ENCODE measurements around the gene TMEM151A. TPM values are rescaled to one million over a fixed set of nuclear protein-coding genes. Genes with fewer than 3 reads are reported as not detected.

TMEM151A gene
- total RNA-seq, 2 donors from 2014 or later: 0.10 TPM; not detected in 1

Other genes with a start within 250 kb of the TMEM151A start
- gene GAL3ST3, start 242.7 kb upstream of the TMEM151A start, total RNA-seq: under 1 TPM; 0.36 to 0.42 TPM
- 100 to 1,000 TPM; 222 to 223 TPM for gene SF3B2, start 239.5 kb upstream of the TMEM151A start, total RNA-seq
- 100 to 1,000 TPM; 104 to 114 TPM for gene PACS1, start 221.6 kb upstream of the TMEM151A start, total RNA-seq
- 10 to 100 TPM; 51.9 to 54.8 TPM for gene KLC2, start 34.2 kb upstream of the TMEM151A start, total RNA-seq
- 100 to 1,000 TPM; 127 to 139 TPM for gene RAB1B, start 23.3 kb upstream of the TMEM151A start, total RNA-seq
- gene CNIH2, start 13.7 kb upstream of the TMEM151A start, total RNA-seq: 1 to 10 TPM; 1.2 to 3.5 TPM
- 10 to 100 TPM; 42.9 to 50.8 TPM for gene YIF1A, start 2.8 kb upstream of the TMEM151A start, total RNA-seq
- gene CD248, start 25.1 kb downstream of the TMEM151A start, total RNA-seq: 1 to 10 TPM; 3.0 to 3.9 TPM
- gene RIN1, start 44.5 kb downstream of the TMEM151A start, total RNA-seq: 1 to 10 TPM; 1.8 to 2.8 TPM
- gene BRMS1, start 53.2 kb downstream of the TMEM151A start, total RNA-seq: 10 to 100 TPM; 41.4 to 46.4 TPM
- 1 to 10 TPM; 6.3 to 8.3 TPM for gene B4GAT1, start 55.7 kb downstream of the TMEM151A start, total RNA-seq
- 1 to 10 TPM; 3.3 to 3.6 TPM for gene SLC29A2, start 79.9 kb downstream of the TMEM151A start, total RNA-seq
- gene NPAS4, start 129.1 kb downstream of the TMEM151A start, total RNA-seq: not detected
- gene MRPL11, start 147.0 kb downstream of the TMEM151A start, total RNA-seq: 10 to 100 TPM; 57.4 to 66.6 TPM
- 1 to 10 TPM; 6.2 to 6.6 TPM for gene PELI3, start 175.0 kb downstream of the TMEM151A start, total RNA-seq
- gene DPP3, start 188.5 kb downstream of the TMEM151A start, total RNA-seq: 10 to 100 TPM; 48.3 to 56.9 TPM
- gene BBS1, start 218.7 kb downstream of the TMEM151A start, total RNA-seq: 10 to 100 TPM; 18.1 to 18.8 TPM

All from activated T-cell treated with anti-CD3 and anti-CD28 coated beads, Interleukin-2, amount 50 U/mL, for 72 hours (primary cell).